Germinal center (tissue), 1 donor: ENCODE data around the gene DHDH.

Source experiments
- DNase-seq: peaks from one replicate; pipeline ENCODE4 v3.0.0; 2012; ENCODE audit warnings: mixed read lengths, low spot score

Gene DHDH

DNA sequence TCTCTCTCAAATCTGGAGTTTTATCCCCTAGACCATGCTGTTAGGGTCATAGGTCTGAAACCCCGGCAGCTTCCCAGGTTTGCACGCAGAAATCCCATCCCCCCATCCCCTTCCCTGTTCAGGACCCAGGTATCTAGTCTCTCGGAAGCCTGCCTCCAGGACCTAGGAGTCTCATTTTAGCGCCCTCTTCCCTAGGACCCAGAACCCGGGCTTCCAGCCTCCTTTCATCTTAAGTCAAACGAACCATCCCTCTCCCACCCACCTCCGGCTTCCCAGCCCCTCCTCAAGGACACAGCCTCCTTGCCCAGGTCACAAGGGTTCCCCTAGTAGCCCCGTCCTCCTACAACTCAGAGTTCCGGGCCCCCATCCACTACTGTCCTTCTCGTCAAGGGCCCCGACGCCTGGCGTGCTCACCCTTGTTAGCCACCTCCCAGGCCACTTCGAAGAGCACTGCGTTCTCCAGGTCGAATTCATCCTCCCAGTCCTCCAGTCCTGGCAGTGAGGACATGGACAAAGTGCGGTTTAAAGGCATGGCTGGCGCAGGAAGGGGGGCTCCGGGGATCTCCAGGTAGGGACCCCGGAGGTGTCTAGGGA is 59.2 kb downstream of the DHDH start:
- DNase-seq: peak; percentile 17

DNA sequence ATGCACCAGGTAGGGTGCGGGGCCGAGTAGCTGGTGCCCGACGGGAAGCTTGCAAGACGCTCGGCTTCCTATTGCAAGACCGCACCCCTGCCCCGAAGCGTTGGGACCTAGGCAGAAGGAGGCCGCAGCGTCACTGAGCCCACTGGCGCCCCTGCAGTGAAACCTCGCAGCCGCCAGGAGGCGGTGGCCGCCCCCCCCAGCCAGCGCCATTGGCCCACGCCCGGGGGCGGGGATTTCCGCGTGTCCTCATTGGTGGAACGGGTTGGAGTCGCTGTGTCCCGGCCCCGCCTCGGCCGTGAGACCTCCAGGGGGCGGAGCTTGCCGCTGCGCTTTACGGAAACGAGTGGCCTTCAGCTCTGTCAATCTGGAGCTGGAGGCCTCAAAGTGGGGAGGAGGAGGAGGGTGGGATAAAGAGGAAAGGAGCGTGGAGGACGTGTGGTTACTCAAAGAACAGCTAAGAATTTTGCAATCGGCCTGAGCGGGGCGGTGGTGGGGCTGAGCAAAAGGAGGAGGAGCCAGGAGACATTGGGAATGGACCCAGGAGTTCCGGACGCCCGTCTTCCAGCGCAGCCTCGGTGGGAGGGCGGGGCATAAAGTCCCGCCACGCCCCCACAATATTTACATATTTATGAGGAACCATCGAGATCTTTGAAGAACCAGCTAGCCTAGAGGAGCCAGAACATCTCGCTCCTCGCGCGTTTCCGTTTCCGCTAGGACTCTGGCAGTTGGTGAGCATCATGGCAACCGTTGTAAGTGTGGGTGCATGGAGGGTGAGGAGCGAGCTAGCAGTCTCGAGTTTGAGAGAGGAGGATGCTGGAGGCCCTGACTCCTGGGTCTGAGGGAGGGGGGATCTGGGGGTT is 59.9 kb downstream of the DHDH start, which contains the start of the genes GYS1 and RUVBL2:
Gene GYS1, minus strand, starts transcription at position 135 of the 860 bp plus-strand sequence. CDS start 197 bp downstream, outside the sequence.
Gene RUVBL2, plus strand, starts transcription at position 713 of the 860 bp plus-strand sequence. Its CDS starts 25 bp downstream, at position 738.
- DNase-seq: peak; percentile 99

DNA sequence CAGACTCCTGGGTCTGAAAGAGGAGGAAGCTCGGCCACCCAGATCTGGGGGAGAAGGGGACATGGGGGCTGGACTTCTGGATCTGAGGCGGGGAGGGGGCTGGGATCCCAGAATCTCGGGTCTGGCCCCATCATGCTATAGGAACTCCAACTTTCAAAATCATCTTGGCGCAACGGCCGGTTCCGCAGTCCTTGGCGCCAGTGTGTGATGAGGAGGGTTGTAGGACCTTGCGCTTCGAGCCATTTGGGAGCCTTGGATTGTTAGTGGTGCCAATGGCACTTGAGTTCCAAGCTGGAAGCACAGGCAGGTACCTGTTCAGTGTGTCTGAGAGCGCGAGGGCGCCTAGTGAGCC is 60.5 kb downstream of the DHDH start:
- no peak for DNase-seq
